ENCODE measurements around the gene SHB.

Gene SHB

DNA sequence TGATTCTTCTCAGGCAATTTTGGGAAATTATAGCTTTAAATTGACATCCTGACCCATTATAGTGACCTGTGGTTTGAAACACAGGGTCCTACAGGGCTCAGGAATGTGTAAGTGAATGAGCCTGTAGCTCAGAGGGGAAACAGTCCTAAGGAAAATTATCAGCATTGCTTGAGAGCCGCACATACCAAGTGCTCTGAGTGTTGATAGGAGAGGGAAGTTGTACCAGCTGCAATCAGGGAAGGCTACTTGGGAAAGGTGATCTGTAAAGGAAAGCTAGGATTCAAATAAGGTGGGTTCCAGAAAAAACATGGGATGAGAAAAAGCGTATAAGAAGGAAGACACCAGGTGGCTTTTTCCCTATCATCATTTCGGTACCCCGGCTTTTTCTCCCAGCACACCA, 160.7 kb downstream of the SHB start:
- Histone ChIP-seq H3K18ac (ENCODE audit: low read depth in 1 of 2, low read length in 2 of 2) (no peak overlapping the region), H3K23ac (ENCODE audit: low read length in 2 of 2) (no peak overlapping the region), H3K14ac (ENCODE audit: low read length in 2 of 2) (no peak overlapping the region), H2BK15ac (ENCODE audit: low read depth, poor library complexity, severe bottlenecking) (no peak overlapping the region), H3K79me1 (replicated peaks; ENCODE audit: low read length, poor library complexity, severe bottlenecking) (peaks cover 10% of the 10 kb centered on the region), H3K4me3 (ENCODE audit: insufficient read depth in 1 of 2, low read depth in 1 of 2, low read length in 2 of 2) (no peak overlapping the region), H3K9me3 (ENCODE audit: control insufficient read depth, low read length) (no peaks in the 10 kb centered on the region), H2BK120ac (ENCODE audit: low read depth, low read length) (no peak overlapping the region), H3K36me3 (ENCODE audit: control insufficient read depth in 1 of 2, insufficient read depth in 2 of 2, low read depth in 1 of 2, low read length in 2 of 2) (peaks cover 0 to 7% of the 10 kb centered on the region in 2 experiments), H3K27me3 (ENCODE audit: control insufficient read depth in 1 of 2, insufficient read depth in 1 of 2, low read length in 2 of 2) (no peaks in the 10 kb centered on the region), H2AFZ (ENCODE audit: low read depth, low read length) (no peak overlapping the region), H2BK12ac (ENCODE audit: low read length in 2 of 2) (no peak overlapping the region), H3K9ac (ENCODE audit: low read length) (no peak overlapping the region), H4K91ac (ENCODE audit: low read length) (no peak overlapping the region), H2AK5ac (ENCODE audit: low read length, severe bottlenecking) (no peak overlapping the region), H2BK5ac (ENCODE audit: low read depth, low read length, poor library complexity, severe bottlenecking) (no peak overlapping the region), H3K4me1 (ENCODE audit: control insufficient read depth, insufficient read depth, low read depth, low read length) (peaks cover 7% of the 10 kb centered on the region), H4K8ac (ENCODE audit: low read length) (no peak overlapping the region), H3K4ac (ENCODE audit: low read depth in 1 of 2, low read length in 2 of 2) (no peak overlapping the region), H3K27ac (ENCODE audit: low read length, poor library complexity, severe bottlenecking) (no peak overlapping the region), H3K4me2 (ENCODE audit: low read length, poor library complexity, severe bottlenecking) (no peak overlapping the region)
- no peak for DNase-seq
- WGBS: 88% methylated on average over 4 of the region's 4 CpGs

DNA sequence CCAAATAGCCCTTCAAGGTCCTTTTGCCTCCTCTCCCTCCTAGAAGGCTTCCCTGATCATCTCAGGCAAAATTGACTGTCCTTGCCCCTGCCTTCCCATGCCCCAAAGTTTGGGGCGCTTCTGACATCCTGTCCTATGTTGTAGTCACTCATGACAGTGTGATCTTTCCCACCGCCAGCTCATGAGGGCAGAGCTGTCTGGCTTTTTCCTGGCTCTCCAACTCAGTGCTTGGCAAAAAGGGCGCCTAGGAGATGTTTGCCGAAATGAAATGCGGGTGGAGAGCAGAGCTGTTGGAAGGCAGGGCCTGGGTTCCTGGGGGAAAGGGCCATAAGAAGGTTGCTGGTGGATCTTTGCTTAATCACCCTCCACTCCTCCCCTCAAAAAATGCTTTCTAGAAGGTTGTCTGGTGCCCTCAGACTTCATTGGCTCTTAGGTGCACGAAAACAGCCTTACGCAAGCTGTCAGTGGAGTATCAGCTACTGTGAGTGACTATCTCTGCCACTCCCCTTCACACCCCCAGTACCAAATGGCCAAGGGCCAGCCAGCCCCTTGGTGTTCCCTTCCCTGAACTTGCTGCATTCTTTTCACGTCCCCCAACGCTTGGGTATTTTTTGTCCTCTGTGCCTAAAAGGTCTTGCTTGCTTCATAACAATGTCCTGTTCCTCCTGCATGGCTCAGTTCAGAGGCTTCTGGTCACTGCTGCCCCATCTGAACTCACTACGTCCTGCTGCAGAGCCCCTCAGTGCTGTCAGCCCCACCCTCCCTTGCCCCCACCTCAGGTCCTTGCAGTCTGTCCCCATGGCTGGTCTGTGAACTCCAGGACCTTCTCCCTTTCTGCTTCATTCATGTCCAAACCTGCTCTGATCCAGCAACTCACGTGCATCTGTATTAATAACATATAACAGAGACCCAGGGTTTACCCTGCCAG, 162.5 kb downstream of the SHB start:
- Histone ChIP-seq H2BK5ac (ENCODE audit: low read depth, low read length, poor library complexity, severe bottlenecking) (no peak overlapping the region), H2AFZ (ENCODE audit: low read depth, low read length) (no peak overlapping the region), H3K9ac (ENCODE audit: low read length) (no peak overlapping the region), H3K27me3 (ENCODE audit: control insufficient read depth in 1 of 2, insufficient read depth in 1 of 2, low read length in 2 of 2) (no peaks in the 10 kb centered on the region), H3K4ac (ENCODE audit: low read depth in 1 of 2, low read length in 2 of 2) (no peak overlapping the region), H3K4me1 (ENCODE audit: control insufficient read depth, insufficient read depth, low read depth, low read length) (peaks cover 7% of the 10 kb centered on the region), H3K23ac (ENCODE audit: low read length in 2 of 2) (no peak overlapping the region), H4K8ac (ENCODE audit: low read length) (no peak overlapping the region), H3K4me2 (ENCODE audit: low read length, poor library complexity, severe bottlenecking) (no peak overlapping the region), H2AK5ac (ENCODE audit: low read length, severe bottlenecking) (no peak overlapping the region), H3K14ac (ENCODE audit: low read length in 2 of 2) (no peak overlapping the region), H2BK120ac (ENCODE audit: low read depth, low read length) (no peak overlapping the region), H2BK12ac (ENCODE audit: low read length in 2 of 2) (peak overlapping the region in 1 of 2 experiments; percentile 18), H3K79me1 (replicated peaks; ENCODE audit: low read length, poor library complexity, severe bottlenecking) (peaks cover 9% of the 10 kb centered on the region), H4K91ac (ENCODE audit: low read length) (no peak overlapping the region), H3K36me3 (ENCODE audit: control insufficient read depth in 1 of 2, insufficient read depth in 2 of 2, low read depth in 1 of 2, low read length in 2 of 2) (peaks cover 0 to 5% of the 10 kb centered on the region in 2 experiments), H3K4me3 (ENCODE audit: insufficient read depth in 1 of 2, low read depth in 1 of 2, low read length in 2 of 2) (no peak overlapping the region), H3K9me3 (ENCODE audit: control insufficient read depth, low read length) (no peaks in the 10 kb centered on the region), H3K27ac (ENCODE audit: low read length, poor library complexity, severe bottlenecking) (no peak overlapping the region), H2BK15ac (ENCODE audit: low read depth, poor library complexity, severe bottlenecking) (no peak overlapping the region), H3K18ac (ENCODE audit: low read depth in 1 of 2, low read length in 2 of 2) (no peak overlapping the region)
- no peak for DNase-seq
- 67% methylated on average over 7 of the region's 11 CpGs for WGBS

DNA sequence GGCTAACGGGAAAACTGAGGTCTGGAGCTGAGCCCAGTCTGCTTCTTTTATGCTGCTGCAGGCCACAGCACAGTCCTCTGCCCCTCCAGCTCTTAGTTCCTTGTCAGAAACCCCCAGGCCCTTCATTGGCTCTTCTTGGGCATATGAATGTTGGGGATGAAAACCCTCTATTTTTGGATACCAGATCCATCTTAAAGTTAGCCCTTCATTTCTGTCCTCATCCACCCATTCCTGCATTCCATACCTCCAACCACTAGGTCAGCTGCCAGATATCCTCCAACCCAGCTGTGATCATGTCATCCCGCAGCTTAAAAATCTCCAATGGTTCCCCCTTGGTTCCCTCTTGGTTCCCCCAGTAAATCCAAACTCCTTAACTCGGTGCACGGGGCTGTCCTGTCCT, 163.3 kb downstream of the SHB start:
- 98% methylated on average over 4 of the region's 4 CpGs for WGBS
- peaks cover 7% of the 10 kb centered on the region for H3K4me1 ChIP-seq (ENCODE audit: control insufficient read depth, insufficient read depth, low read depth, low read length)
- H2AFZ ChIP-seq (ENCODE audit: low read depth, low read length): no peak overlapping the region

DNA sequence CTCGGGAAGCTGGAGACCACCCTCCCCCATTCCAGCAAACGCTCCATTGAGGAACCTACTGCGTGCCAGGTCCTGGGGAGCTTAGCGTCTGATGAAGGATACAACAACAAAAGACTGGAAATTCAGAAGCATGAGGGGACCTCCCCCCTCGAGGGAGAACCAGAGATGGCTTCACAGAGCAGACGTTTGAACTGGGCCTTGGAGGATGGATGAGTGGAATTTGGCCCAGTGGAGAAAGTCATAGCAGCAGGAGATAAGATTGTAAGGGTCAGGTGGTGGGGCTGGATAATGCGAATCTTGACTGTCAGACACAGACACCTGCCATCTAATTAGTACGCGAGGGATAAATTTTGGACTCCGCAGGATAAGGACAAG, 163.9 kb downstream of the SHB start:
- Histone ChIP-seq H2BK5ac (ENCODE audit: low read depth, low read length, poor library complexity, severe bottlenecking) (no peak overlapping the region), H3K27me3 (ENCODE audit: control insufficient read depth in 1 of 2, insufficient read depth in 1 of 2, low read length in 2 of 2) (no peaks in the 10 kb centered on the region), H4K8ac (ENCODE audit: low read length) (peak overlapping the region; percentile 96), H4K91ac (ENCODE audit: low read length) (no peak overlapping the region), H3K4ac (ENCODE audit: low read depth in 1 of 2, low read length in 2 of 2) (peak overlapping the region in 1 of 2 experiments; percentile 84), H2BK120ac (ENCODE audit: low read depth, low read length) (no peak overlapping the region), H3K9ac (ENCODE audit: low read length) (peak overlapping the region; percentile 90), H3K27ac (ENCODE audit: low read length, poor library complexity, severe bottlenecking) (no peak overlapping the region), H2AFZ (ENCODE audit: low read depth, low read length) (no peak overlapping the region), H3K18ac (ENCODE audit: low read depth in 1 of 2, low read length in 2 of 2) (peak overlapping the region in 1 of 2 experiments; percentile 30), H2BK12ac (ENCODE audit: low read length in 2 of 2) (no peak overlapping the region), H3K4me3 (ENCODE audit: insufficient read depth in 1 of 2, low read depth in 1 of 2, low read length in 2 of 2) (peak overlapping the region in 1 of 2 experiments; percentile 95), H2BK15ac (ENCODE audit: low read depth, poor library complexity, severe bottlenecking) (no peak overlapping the region), H3K23ac (ENCODE audit: low read length in 2 of 2) (no peak overlapping the region), H3K4me2 (ENCODE audit: low read length, poor library complexity, severe bottlenecking) (no peak overlapping the region), H3K14ac (ENCODE audit: low read length in 2 of 2) (no peak overlapping the region), H3K79me1 (replicated peaks; ENCODE audit: low read length, poor library complexity, severe bottlenecking) (peaks cover 10% of the 10 kb centered on the region), H3K36me3 (ENCODE audit: control insufficient read depth in 1 of 2, insufficient read depth in 2 of 2, low read depth in 1 of 2, low read length in 2 of 2) (peaks cover 0 to 4% of the 10 kb centered on the region in 2 experiments), H2AK5ac (ENCODE audit: low read length, severe bottlenecking) (peak overlapping the region; percentile 9), H3K9me3 (ENCODE audit: control insufficient read depth, low read length) (no peaks in the 10 kb centered on the region), H3K4me1 (ENCODE audit: control insufficient read depth, insufficient read depth, low read depth, low read length) (peaks cover 7% of the 10 kb centered on the region)
- 92% methylated on average over 9 of the region's 10 CpGs for WGBS
- DNase-seq: no peak

More for the DNA sequence above, 163.3 kb downstream of the SHB start:
- H2BK5ac ChIP-seq (ENCODE audit: low read depth, low read length, poor library complexity, severe bottlenecking): no peak overlapping the region
- no peak overlapping the region for H2BK15ac ChIP-seq (ENCODE audit: low read depth, poor library complexity, severe bottlenecking)
- no peak overlapping the region for H3K4me2 ChIP-seq (ENCODE audit: low read length, poor library complexity, severe bottlenecking)
- H3K18ac ChIP-seq (ENCODE audit: low read depth in 1 of 2, low read length in 2 of 2): no peak overlapping the region
- no peak overlapping the region for H2BK120ac ChIP-seq (ENCODE audit: low read depth, low read length)
- H4K91ac ChIP-seq (ENCODE audit: low read length): no peak overlapping the region
- no peaks in the 10 kb centered on the region for H3K9me3 ChIP-seq (ENCODE audit: control insufficient read depth, low read length)
- no peak overlapping the region for H3K9ac ChIP-seq (ENCODE audit: low read length)
- no peak for DNase-seq
- no peak overlapping the region for H3K4ac ChIP-seq (ENCODE audit: low read depth in 1 of 2, low read length in 2 of 2)
- no peaks in the 10 kb centered on the region for H3K36me3 ChIP-seq (ENCODE audit: control insufficient read depth in 1 of 2, insufficient read depth in 2 of 2, low read depth in 1 of 2, low read length in 2 of 2)
- no peak overlapping the region for H2AK5ac ChIP-seq (ENCODE audit: low read length, severe bottlenecking)
- no peak overlapping the region for H3K23ac ChIP-seq (ENCODE audit: low read length in 2 of 2)
- H3K4me3 ChIP-seq (ENCODE audit: insufficient read depth in 1 of 2, low read depth in 1 of 2, low read length in 2 of 2): no peak overlapping the region
- no peak overlapping the region for H3K14ac ChIP-seq (ENCODE audit: low read length in 2 of 2)
- no peaks in the 10 kb centered on the region for H3K27me3 ChIP-seq (ENCODE audit: control insufficient read depth in 1 of 2, insufficient read depth in 1 of 2, low read length in 2 of 2)
- no peak overlapping the region for H3K27ac ChIP-seq (ENCODE audit: low read length, poor library complexity, severe bottlenecking)
- H4K8ac ChIP-seq (ENCODE audit: low read length): no peak overlapping the region
- H3K79me1 ChIP-seq (replicated peaks; ENCODE audit: low read length, poor library complexity, severe bottlenecking): peaks cover 7% of the 10 kb centered on the region
- no peak overlapping the region for H2BK12ac ChIP-seq (ENCODE audit: low read length in 2 of 2)

All from mesenchymal stem cell (in vitro differentiated cells and primary cell).